22Rv1 (cell line): ENCODE results near the gene TRAF1.

Source experiments
- CTCF ChIP-seq: fragments of 450-650 bp; IDR thresholded peaks from 2 replicates; pipeline ENCODE4 v1.5.1; 2017; ENCODE audit warnings: mild to moderate bottlenecking
- ZFX ChIP-seq: fragments of 450-650 bp; IDR thresholded peaks from 2 replicates; pipeline ENCODE4 v1.6.1; 2017; ENCODE audit warnings: antibody characterized with exemption, borderline replicate concordance

- no peak for TF ChIP-seq CTCF
- TF ChIP-seq ZFX, result no peak
Observed at GRCh38 chr9:120948824-120949223, 22.2 kb upstream of the TRAF1 start.
